ENCODE results near the gene GAS7. TPM values are rescaled to one million over a fixed set of nuclear protein-coding genes. Genes with fewer than 3 reads are reported as not detected.
A peak's percentile ranks its signal among the peaks of the same experiment; 100 is the strongest.

Gene GAS7
- total and polyA plus RNA-seq, 2 donors (not counting 1 experiment from before 2014, with no cell fraction given) = 3.4 to 13.6 TPM

- peak; percentile 70 for ATAC-seq (ENCODE audit: low read depth)
- TF ChIP-seq EZH2 (IDR thresholded peaks at IDR 0.05; ENCODE audit: borderline replicate concordance, insufficient read depth, low read depth, low read length, poor library complexity, severe bottlenecking) = no peak
- TF ChIP-seq, protein P1, sequence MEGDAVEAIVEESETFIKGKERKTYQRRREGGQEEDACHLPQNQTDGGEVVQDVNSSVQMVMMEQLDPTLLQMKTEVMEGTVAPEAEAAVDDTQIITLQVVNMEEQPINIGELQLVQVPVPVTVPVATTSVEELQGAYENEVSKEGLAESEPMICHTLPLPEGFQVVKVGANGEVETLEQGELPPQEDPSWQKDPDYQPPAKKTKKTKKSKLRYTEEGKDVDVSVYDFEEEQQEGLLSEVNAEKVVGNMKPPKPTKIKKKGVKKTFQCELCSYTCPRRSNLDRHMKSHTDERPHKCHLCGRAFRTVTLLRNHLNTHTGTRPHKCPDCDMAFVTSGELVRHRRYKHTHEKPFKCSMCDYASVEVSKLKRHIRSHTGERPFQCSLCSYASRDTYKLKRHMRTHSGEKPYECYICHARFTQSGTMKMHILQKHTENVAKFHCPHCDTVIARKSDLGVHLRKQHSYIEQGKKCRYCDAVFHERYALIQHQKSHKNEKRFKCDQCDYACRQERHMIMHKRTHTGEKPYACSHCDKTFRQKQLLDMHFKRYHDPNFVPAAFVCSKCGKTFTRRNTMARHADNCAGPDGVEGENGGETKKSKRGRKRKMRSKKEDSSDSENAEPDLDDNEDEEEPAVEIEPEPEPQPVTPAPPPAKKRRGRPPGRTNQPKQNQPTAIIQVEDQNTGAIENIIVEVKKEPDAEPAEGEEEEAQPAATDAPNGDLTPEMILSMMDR (IDR thresholded peaks at IDR 0.05) = no peak
- DNase-seq = peak; percentile 67
- Histone ChIP-seq H3K9me3 (ENCODE audit: control extremely low read depth in 1 of 3, control insufficient read depth in 2 of 3, insufficient read depth in 1 of 3, low read length in 2 of 3) (no peaks in the 10 kb centered on the region), H3K4me3 (ENCODE audit: control extremely low read depth in 1 of 5, extremely low read depth in 1 of 5, insufficient read depth in 1 of 5, low read depth in 2 of 5, low read length in 4 of 5) (no peak overlapping the region), H3K4me1 (ENCODE audit: control insufficient read depth in 2 of 2, insufficient read depth in 2 of 2, low read length in 2 of 2) (peaks cover 42 to 50% of the 10 kb centered on the region in 2 donors), H3K79me2 (ENCODE audit: control insufficient read depth, insufficient read depth, low read length) (no peaks in the 10 kb centered on the region), H3K4me2 (replicated peaks; ENCODE audit: low read depth, low read length, poor library complexity, severe bottlenecking) (peak overlapping the region; percentile 47), H3K36me3 (replicated peaks in 1 of 2; ENCODE audit: control extremely low read depth in 1 of 2, control insufficient read depth in 1 of 2, extremely low read depth in 1 of 2, insufficient read depth in 2 of 2, low read length in 1 of 2) (no peaks in the 10 kb centered on the region), H4K20me1 (ENCODE audit: control insufficient read depth, insufficient read depth, low read length, poor library complexity, severe bottlenecking) (no peaks in the 10 kb centered on the region), H2AFZ (ENCODE audit: insufficient read depth, low read depth, low read length, poor library complexity, severe bottlenecking) (peak overlapping the region; percentile 5), H3K27me3 (replicated peaks in 1 of 4; ENCODE audit: control extremely low read depth in 1 of 4, control insufficient read depth in 3 of 4, insufficient read depth in 4 of 4, low read length in 3 of 4) (no peaks in the 10 kb centered on the region), H3K9ac (ENCODE audit: low read length) (no peak overlapping the region), H3K27ac (ENCODE audit: low read length in 2 of 2) (peak overlapping the region; percentile 38 to 65)
- H3K9me3 Mint-ChIP-seq (ENCODE audit: insufficient read depth) = no peaks in the 10 kb centered on the region
- no peaks in the 10 kb centered on the region for H3K27me3 Mint-ChIP-seq
- WGBS (ENCODE audit: insufficient coverage) = 0% methylated on average over 1 of the region's 8 CpGs
- H3K4me1 Mint-ChIP-seq = peaks cover 50% of the 10 kb centered on the region
- intact Hi-C loops (cut with micrococcal nuclease) = loop anchor here (2.0 to 5.0 kb wide), 3 partner anchors 23 to 107 kb away; partner anchors contain the start of gene GAS7
- H3K27ac Mint-ChIP-seq = peak overlapping the region; percentile 92
- H3K4me3 Mint-ChIP-seq = peak overlapping the region; percentile 80
- ChIA-PET CTCF (interaction anchor here (0.7 kb wide), 1 partner anchor 22 kb away, joined by 3 read pairs; no protein-coding TSS in a partner anchor), POLR2A (interaction anchor here (0.6 to 1.0 kb wide), 3 partner anchors 21 to 460 kb away, joined by 4 to 7 read pairs (median 4); no protein-coding TSS in a partner anchor)
Observed at GRCh38 chr17:10149573-10150399, 48.6 kb downstream of the GAS7 start.

Measured in B cell (primary cell).